NB4 (cell line): Measurements from ENCODE around the gene SYT12.

Source experiments
- DNase-seq: peaks from one replicate; pipeline ENCODE4 v3.0.0; 2010; ENCODE audit warnings: low read depth
- H3K4me3 ChIP-seq: one replicate; pipeline ENCODE4 v1.5.1; 2011; ENCODE audit warnings: mild to moderate bottlenecking, low read depth, low read length, moderate library complexity
- CTCF ChIP-seq: IDR thresholded peaks from one replicate; pipeline ENCODE4 v1.5.1; 2012; ENCODE audit warnings: low read depth, low read length
- MAX ChIP-seq: IDR thresholded peaks from 2 replicates; pipeline ENCODE4 v1.6.1; 2011; ENCODE audit warnings: low read depth, low read length
- MYC ChIP-seq: IDR thresholded peaks from 2 replicates; pipeline ENCODE4 v1.6.1; 2011; ENCODE audit warnings: low read depth, low read length
- POLR2A ChIP-seq: IDR thresholded peaks from 2 replicates; pipeline ENCODE4 v1.6.1; 2011; ENCODE audit warnings: mild to moderate bottlenecking; ENCODE audit not compliant: insufficient read length; ENCODE audit errors: extremely low read depth

Gene SYT12

GRCh38 chr11:67033661-67034166, 10.8 kb downstream of the SYT12 start:
- TF ChIP-seq MAX (no peak; the same call in 1 of the 2 replicates), CTCF (no peak), POLR2A (no peak), MYC (peak; percentile 48)
- peak; percentile 93 for DNase-seq
- H3K4me3 ChIP-seq = no peak overlapping the region

GRCh38 chr11:67034350-67034749, 11.4 kb downstream of the SYT12 start:
- no peak for DNase-seq
- no peak for TF ChIP-seq MAX
- TF ChIP-seq CTCF = no peak
- TF ChIP-seq POLR2A = no peak
- no peak for TF ChIP-seq MYC
- H3K4me3 ChIP-seq = no peak overlapping the region

GRCh38 chr11:67040147-67040546, 17.2 kb downstream of the SYT12 start:
- no peak overlapping the region for H3K4me3 ChIP-seq
- DNase-seq = no peak
- TF ChIP-seq POLR2A (no peak), CTCF (no peak), MAX (no peak), MYC (no peak)

GRCh38 chr11:67041602-67042001, 18.7 kb downstream of the SYT12 start:
- TF ChIP-seq POLR2A = no peak
- no peak for TF ChIP-seq MAX
- no peak for TF ChIP-seq MYC
- TF ChIP-seq CTCF = no peak
- no peak for DNase-seq
- no peak overlapping the region for H3K4me3 ChIP-seq

- no peak overlapping the region for H3K4me3 ChIP-seq
- TF ChIP-seq MYC (no peak), POLR2A (no peak), MAX (no peak)
- DNase-seq = no peak
Observed at GRCh38 chr11:67043572-67044349, 20.8 kb downstream of the SYT12 start.

GRCh38 chr11:67044496-67044895, 21.6 kb downstream of the SYT12 start:
- H3K4me3 ChIP-seq = no peak overlapping the region
- TF ChIP-seq POLR2A = no peak
- no peak for TF ChIP-seq CTCF
- TF ChIP-seq MAX = no peak
- TF ChIP-seq MYC = no peak
- DNase-seq = peak; percentile 54
